ENCODE measurements around the gene ATAD1. TPM values are rescaled to one million over a fixed set of nuclear protein-coding genes. Genes with fewer than 3 reads are reported as not detected.

The ATAD1 gene
- total and polyA plus RNA-seq, 10 of the 15 experiments (the other 5 are each of a cell fraction or from before 2014, with no cell fraction given) = 24.7 to 59.3 (median 41.1) TPM

DNA sequence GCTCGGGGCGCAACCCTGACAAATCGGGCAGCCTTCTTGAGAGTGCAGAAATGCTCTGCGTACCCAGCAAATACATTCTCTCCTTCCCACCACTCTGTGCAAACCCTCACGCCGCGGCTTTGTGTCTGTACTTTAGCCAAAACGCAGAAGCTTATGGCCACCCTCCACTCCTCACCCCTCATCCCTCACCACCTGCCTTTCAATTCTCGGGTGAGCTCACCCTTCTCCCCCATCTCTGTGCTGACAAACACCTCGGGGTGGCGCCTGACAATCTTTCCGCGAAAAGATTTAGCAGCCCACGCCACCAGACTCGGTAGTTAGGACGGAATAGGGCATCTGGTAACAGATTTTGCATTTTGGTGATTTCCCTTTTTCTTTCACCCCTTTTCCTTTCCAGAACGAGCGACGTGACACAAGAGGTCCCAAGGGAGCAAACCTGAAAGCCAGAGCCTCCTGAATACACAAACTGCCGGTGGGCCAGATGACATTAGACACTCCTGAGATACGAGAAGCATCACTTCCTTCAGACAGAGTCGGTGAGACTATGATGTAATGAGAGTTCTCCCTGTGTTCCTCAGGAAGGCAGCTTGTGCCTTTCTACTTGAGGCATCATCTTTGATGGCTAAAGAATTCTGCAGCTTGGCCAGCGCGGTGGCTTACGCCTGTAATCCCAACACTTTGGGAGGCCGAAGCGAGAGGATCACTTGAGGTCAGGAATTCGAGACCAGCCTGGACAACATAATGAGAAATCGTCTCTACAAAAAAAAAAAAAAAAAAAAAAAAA lies 671 bp upstream of the ATAD1 start (continued):
- TF ChIP-seq, protein P1, sequence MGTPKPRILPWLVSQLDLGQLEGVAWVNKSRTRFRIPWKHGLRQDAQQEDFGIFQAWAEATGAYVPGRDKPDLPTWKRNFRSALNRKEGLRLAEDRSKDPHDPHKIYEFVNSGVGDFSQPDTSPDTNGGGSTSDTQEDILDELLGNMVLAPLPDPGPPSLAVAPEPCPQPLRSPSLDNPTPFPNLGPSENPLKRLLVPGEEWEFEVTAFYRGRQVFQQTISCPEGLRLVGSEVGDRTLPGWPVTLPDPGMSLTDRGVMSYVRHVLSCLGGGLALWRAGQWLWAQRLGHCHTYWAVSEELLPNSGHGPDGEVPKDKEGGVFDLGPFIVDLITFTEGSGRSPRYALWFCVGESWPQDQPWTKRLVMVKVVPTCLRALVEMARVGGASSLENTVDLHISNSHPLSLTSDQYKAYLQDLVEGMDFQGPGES (IDR thresholded peaks at IDR 0.05) = no peak
- TF ChIP-seq YBX1 (IDR thresholded peaks at IDR 0.05) (no peak), SREBF1 (IDR thresholded peaks at IDR 0.05; ENCODE audit: low read length) (no peak), PML (IDR thresholded peaks at IDR 0.05; ENCODE audit: low read length) (no peak), STAT1 (conservative IDR thresholded peaks at IDR 0.05) (no peak), STAT3 (IDR thresholded peaks at IDR 0.05; ENCODE audit: low read depth, low read length) (no peak), RELA (IDR thresholded peaks at IDR 0.05; ENCODE audit: borderline replicate concordance, partially characterized antibody) (no peak), IKZF2 (IDR thresholded peaks at IDR 0.05) (peak; percentile 77 to 82), TCF7 (IDR thresholded peaks at IDR 0.05; ENCODE audit: borderline replicate concordance) (no peak), ZBED1 (IDR thresholded peaks at IDR 0.05; ENCODE audit: borderline replicate concordance) (no peak), MEF2A (IDR thresholded peaks at IDR 0.05; ENCODE audit: insufficient read depth, low read depth, low read length) (no peak), CHD2 (IDR thresholded peaks at IDR 0.05; ENCODE audit: borderline replicate concordance, low read depth, low read length) (peak; percentile 19; the same call in 1 of the 2 replicates), NR2F1 (conservative IDR thresholded peaks at IDR 0.05) (no peak), TCF12 (IDR thresholded peaks at IDR 0.05; ENCODE audit: low read depth, low read length) (no peak), RBBP5 (conservative IDR thresholded peaks at IDR 0.05) (no peak), CREB1 (IDR thresholded peaks at IDR 0.05; ENCODE audit: low read depth) (peak; percentile 86), PAX8 (IDR thresholded peaks at IDR 0.05) (no peak)
- TF ChIP-seq, protein P2, sequence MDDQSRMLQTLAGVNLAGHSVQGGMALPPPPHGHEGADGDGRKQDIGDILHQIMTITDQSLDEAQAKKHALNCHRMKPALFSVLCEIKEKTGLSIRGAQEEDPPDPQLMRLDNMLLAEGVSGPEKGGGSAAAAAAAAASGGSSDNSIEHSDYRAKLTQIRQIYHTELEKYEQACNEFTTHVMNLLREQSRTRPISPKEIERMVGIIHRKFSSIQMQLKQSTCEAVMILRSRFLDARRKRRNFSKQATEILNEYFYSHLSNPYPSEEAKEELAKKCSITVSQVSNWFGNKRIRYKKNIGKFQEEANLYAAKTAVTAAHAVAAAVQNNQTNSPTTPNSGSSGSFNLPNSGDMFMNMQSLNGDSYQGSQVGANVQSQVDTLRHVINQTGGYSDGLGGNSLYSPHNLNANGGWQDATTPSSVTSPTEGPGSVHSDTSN (IDR thresholded peaks at IDR 0.05; ENCODE audit: insufficient replicate concordance, low read depth, low read length) = no peak
- TF ChIP-seq, protein P3, sequence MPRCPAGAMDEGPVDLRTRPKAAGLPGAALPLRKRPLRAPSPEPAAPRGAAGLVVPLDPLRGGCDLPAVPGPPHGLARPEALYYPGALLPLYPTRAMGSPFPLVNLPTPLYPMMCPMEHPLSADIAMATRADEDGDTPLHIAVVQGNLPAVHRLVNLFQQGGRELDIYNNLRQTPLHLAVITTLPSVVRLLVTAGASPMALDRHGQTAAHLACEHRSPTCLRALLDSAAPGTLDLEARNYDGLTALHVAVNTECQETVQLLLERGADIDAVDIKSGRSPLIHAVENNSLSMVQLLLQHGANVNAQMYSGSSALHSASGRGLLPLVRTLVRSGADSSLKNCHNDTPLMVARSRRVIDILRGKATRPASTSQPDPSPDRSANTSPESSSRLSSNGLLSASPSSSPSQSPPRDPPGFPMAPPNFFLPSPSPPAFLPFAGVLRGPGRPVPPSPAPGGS (IDR thresholded peaks at IDR 0.05; ENCODE audit: borderline replicate concordance, insufficient read depth, low read depth, low read length, poor library complexity, severe bottlenecking) = no peak
- TF ChIP-seq, protein P4, sequence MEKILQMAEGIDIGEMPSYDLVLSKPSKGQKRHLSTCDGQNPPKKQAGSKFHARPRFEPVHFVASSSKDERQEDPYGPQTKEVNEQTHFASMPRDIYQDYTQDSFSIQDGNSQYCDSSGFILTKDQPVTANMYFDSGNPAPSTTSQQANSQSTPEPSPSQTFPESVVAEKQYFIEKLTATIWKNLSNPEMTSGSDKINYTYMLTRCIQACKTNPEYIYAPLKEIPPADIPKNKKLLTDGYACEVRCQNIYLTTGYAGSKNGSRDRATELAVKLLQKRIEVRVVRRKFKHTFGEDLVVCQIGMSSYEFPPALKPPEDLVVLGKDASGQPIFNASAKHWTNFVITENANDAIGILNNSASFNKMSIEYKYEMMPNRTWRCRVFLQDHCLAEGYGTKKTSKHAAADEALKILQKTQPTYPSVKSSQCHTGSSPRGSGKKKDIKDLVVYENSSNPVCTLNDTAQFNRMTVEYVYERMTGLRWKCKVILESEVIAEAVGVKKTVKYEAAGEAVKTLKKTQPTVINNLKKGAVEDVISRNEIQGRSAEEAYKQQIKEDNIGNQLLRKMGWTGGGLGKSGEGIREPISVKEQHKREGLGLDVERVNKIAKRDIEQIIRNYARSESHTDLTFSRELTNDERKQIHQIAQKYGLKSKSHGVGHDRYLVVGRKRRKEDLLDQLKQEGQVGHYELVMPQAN (conservative IDR thresholded peaks at IDR 0.05) = no peak
- TF ChIP-seq, protein P5, sequence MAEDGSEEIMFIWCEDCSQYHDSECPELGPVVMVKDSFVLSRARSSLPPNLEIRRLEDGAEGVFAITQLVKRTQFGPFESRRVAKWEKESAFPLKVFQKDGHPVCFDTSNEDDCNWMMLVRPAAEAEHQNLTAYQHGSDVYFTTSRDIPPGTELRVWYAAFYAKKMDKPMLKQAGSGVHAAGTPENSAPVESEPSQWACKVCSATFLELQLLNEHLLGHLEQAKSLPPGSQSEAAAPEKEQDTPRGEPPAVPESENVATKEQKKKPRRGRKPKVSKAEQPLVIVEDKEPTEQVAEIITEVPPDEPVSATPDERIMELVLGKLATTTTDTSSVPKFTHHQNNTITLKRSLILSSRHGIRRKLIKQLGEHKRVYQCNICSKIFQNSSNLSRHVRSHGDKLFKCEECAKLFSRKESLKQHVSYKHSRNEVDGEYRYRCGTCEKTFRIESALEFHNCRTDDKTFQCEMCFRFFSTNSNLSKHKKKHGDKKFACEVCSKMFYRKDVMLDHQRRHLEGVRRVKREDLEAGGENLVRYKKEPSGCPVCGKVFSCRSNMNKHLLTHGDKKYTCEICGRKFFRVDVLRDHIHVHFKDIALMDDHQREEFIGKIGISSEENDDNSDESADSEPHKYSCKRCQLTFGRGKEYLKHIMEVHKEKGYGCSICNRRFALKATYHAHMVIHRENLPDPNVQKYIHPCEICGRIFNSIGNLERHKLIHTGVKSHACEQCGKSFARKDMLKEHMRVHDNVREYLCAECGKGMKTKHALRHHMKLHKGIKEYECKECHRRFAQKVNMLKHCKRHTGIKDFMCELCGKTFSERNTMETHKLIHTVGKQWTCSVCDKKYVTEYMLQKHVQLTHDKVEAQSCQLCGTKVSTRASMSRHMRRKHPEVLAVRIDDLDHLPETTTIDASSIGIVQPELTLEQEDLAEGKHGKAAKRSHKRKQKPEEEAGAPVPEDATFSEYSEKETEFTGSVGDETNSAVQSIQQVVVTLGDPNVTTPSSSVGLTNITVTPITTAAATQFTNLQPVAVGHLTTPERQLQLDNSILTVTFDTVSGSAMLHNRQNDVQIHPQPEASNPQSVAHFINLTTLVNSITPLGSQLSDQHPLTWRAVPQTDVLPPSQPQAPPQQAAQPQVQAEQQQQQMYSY (CRISPR knock-in tag; IDR thresholded peaks at IDR 0.05) = no peak

Data from GM12878 (cell line).